ENCODE measurements around the gene KRT3. TPM values are rescaled to one million over a fixed set of nuclear protein-coding genes. Genes with fewer than 3 reads are reported as not detected.

KRT3 gene
- total RNA-seq, 1 experiment from 2014 or later = not detected

GRCh38 chr12:52812073-52812400 lies 16.1 kb upstream of the KRT3 start:
- no peaks in the 10 kb centered on the region for H3K9me3 Mint-ChIP-seq (ENCODE audit: unreplicated experiment)
- no peak for TF ChIP-seq CTCF (IDR thresholded peaks at IDR 0.05; ENCODE audit: unreplicated experiment)
- H3K4me3 Mint-ChIP-seq (ENCODE audit: unreplicated experiment) = no peak overlapping the region
- no peak for DNase-seq (ENCODE audit: unreplicated experiment)
- BruUV-seq (replicated peaks) = no TSS peak
- H3K27ac Mint-ChIP-seq (ENCODE audit: low read depth, unreplicated experiment) = no peak overlapping the region
- no peaks in the 10 kb centered on the region for H3K36me3 Mint-ChIP-seq (ENCODE audit: insufficient read depth, unreplicated experiment)
- peaks cover 38% of the 10 kb centered on the region for H3K27me3 Mint-ChIP-seq (ENCODE audit: insufficient read depth, unreplicated experiment)
- ChIA-PET POLR2A (no interaction called here), CTCF (no interaction called here)
- peaks cover 6% of the 10 kb centered on the region for H3K4me1 Mint-ChIP-seq (ENCODE audit: insufficient read depth, unreplicated experiment)
- intact Hi-C loops (cut with micrococcal nuclease) = no loop called here

- Mint-ChIP-seq H3K27ac (ENCODE audit: low read depth, unreplicated experiment) (no peak overlapping the region), H3K27me3 (ENCODE audit: insufficient read depth, unreplicated experiment) (peaks cover 38% of the 10 kb centered on the region), H3K4me3 (ENCODE audit: unreplicated experiment) (no peak overlapping the region), H3K4me1 (ENCODE audit: insufficient read depth, unreplicated experiment) (peaks cover 6% of the 10 kb centered on the region), H3K9me3 (ENCODE audit: unreplicated experiment) (no peaks in the 10 kb centered on the region), H3K36me3 (ENCODE audit: insufficient read depth, unreplicated experiment) (no peaks in the 10 kb centered on the region)
- no peak for DNase-seq (ENCODE audit: unreplicated experiment)
- ChIA-PET POLR2A (no interaction called here), CTCF (no interaction called here)
- TF ChIP-seq CTCF (IDR thresholded peaks at IDR 0.05; ENCODE audit: unreplicated experiment) = no peak
- intact Hi-C loops (cut with micrococcal nuclease) = no loop called here
- BruUV-seq (replicated peaks) = no TSS peak
These were observed 15.5 kb upstream of the KRT3 start for GRCh38 chr12:52811191-52812072.

GRCh38 chr12:52810554-52810953 lies 14.6 kb upstream of the KRT3 start:
- POLR2A ChIA-PET = no interaction called here
- H3K27me3 Mint-ChIP-seq (ENCODE audit: insufficient read depth, unreplicated experiment) = peaks cover 38% of the 10 kb centered on the region
- BruUV-seq (replicated peaks) = no TSS peak
- DNase-seq (ENCODE audit: unreplicated experiment) = no peak
- no peak overlapping the region for H3K4me3 Mint-ChIP-seq (ENCODE audit: unreplicated experiment)
- intact Hi-C loops (cut with micrococcal nuclease) = no loop called here
- no peaks in the 10 kb centered on the region for H3K9me3 Mint-ChIP-seq (ENCODE audit: unreplicated experiment)
- no peak for TF ChIP-seq CTCF (IDR thresholded peaks at IDR 0.05; ENCODE audit: unreplicated experiment)
- H3K36me3 Mint-ChIP-seq (ENCODE audit: insufficient read depth, unreplicated experiment) = no peaks in the 10 kb centered on the region
- CTCF ChIA-PET = no interaction called here
- peaks cover 6% of the 10 kb centered on the region for H3K4me1 Mint-ChIP-seq (ENCODE audit: insufficient read depth, unreplicated experiment)
- no peak overlapping the region for H3K27ac Mint-ChIP-seq (ENCODE audit: low read depth, unreplicated experiment)

GRCh38 chr12:52809166-52809565 lies 13.2 kb upstream of the KRT3 start:
- TF ChIP-seq CTCF (IDR thresholded peaks at IDR 0.05; ENCODE audit: unreplicated experiment) = no peak
- Mint-ChIP-seq H3K27me3 (ENCODE audit: insufficient read depth, unreplicated experiment) (peaks cover 38% of the 10 kb centered on the region), H3K4me3 (ENCODE audit: unreplicated experiment) (no peak overlapping the region), H3K36me3 (ENCODE audit: insufficient read depth, unreplicated experiment) (no peaks in the 10 kb centered on the region), H3K4me1 (ENCODE audit: insufficient read depth, unreplicated experiment) (peaks cover 2% of the 10 kb centered on the region), H3K27ac (ENCODE audit: low read depth, unreplicated experiment) (no peak overlapping the region), H3K9me3 (ENCODE audit: unreplicated experiment) (no peaks in the 10 kb centered on the region)
- no TSS peak for BruUV-seq (replicated peaks)
- POLR2A ChIA-PET = no interaction called here
- DNase-seq (ENCODE audit: unreplicated experiment) = no peak
- CTCF ChIA-PET = interaction anchor here (0.6 kb wide), 1 partner anchor 12 kb away, joined by 3 read pairs; no protein-coding TSS in a partner anchor
- intact Hi-C loops (cut with micrococcal nuclease) = no loop called here

Measured in MCF 10A (cell line).